ENCODE data around the gene EVA1A. TPM values are rescaled to one million over a fixed set of nuclear protein-coding genes. Genes with fewer than 3 reads are reported as not detected.

EVA1A gene
- total RNA-seq, 1 experiment from 2014 or later, result not detected

DNA sequence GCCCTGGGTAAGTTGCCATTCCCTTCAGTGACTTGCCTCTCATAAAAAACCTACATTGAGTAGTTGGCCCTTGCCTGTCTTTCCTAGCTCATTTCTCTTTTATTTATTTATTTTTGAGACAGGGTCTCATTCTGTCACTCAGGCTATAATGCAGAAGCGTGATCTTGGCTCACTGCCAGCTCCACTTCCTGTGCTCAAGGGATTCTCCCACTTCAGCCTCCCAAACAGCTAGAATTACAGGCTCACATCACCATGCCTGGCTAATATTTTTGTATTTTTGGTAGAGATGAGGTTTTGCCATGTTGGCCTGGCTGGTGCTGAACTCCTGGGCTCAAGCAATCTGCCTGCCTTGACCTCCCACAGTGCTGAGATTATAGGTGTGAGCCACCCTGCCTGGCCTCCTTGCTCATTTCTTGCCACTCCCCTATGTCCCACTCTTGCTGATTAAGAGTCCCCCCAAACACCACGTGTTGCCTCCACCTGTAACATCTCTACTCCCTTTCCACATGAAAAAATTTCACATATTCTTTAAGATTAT, 12.6 kb downstream of the EVA1A start:
- peak in 1 of 2 experiments; percentile 48 for DNase-seq
- no peaks in the 10 kb centered on the region for H3K36me3 ChIP-seq
- no peak overlapping the region for H3K27ac ChIP-seq
- H3K4me1 ChIP-seq, result no peaks in the 10 kb centered on the region
- no peaks in the 10 kb centered on the region for H3K9me3 ChIP-seq (replicated peaks)
- H3K4me3 ChIP-seq, result no peak overlapping the region
- no peaks in the 10 kb centered on the region for H3K27me3 ChIP-seq

DNA sequence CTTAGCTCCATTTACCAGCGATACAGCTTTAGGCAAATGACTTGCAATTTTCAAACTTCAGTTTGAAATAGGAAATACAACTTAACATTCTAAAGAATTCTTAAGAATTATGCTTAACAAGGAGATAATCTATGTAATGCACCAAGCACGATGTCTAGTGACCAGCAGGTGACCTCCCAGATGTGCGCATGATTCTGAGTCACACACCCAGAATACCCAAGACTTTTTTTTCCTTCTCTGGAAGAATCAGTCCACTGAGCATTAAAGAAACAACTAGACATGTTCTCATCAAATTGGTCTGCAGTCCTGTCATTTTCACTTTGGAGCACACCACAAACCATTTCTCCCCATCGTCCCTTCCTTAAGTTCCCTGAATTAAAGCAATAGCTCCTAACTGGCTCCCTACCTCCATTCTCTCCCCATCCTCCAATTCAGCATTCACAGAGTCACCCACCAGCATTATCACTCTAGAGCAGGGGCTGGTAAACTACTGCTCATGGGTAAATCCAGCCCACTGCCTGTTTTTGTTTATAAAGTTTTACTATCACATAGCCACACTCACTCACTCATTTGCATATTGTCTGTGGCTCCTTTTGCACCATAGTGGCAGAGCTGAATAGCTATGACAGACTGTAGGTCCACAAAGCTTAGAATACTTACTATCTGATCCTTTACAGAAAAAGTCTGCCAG, 13.2 kb downstream of the EVA1A start:
- H3K27me3 ChIP-seq, result no peaks in the 10 kb centered on the region
- no peak overlapping the region for H3K27ac ChIP-seq
- DNase-seq, result no peak
- H3K36me3 ChIP-seq, result no peaks in the 10 kb centered on the region
- no peak overlapping the region for H3K4me3 ChIP-seq
- no peaks in the 10 kb centered on the region for H3K4me1 ChIP-seq
- H3K9me3 ChIP-seq (replicated peaks), result no peaks in the 10 kb centered on the region

DNA sequence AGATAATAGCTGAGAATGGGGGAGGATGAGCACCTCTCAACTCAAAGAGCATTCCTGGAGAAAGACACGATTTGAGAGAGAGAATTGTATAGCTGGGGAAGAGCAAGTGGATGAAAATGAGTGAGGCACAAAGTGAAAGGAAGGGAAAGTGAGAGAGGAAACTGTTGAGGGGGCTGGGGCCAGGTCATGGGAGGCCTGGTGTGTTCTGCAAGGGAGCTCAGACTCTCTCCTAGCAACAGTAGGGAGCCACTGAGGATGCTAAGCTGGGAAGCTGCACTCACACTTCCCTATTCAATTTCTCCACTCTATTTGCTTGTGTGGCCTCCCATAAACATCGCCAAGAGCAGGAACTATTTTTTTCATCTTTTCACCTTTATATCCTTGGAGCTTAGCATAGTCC, 14.8 kb downstream of the EVA1A start:
- H3K4me1 ChIP-seq, result no peaks in the 10 kb centered on the region
- no peak overlapping the region for H3K27ac ChIP-seq
- H3K4me3 ChIP-seq, result no peak overlapping the region
- no peaks in the 10 kb centered on the region for H3K27me3 ChIP-seq
- no peaks in the 10 kb centered on the region for H3K9me3 ChIP-seq (replicated peaks)
- H3K36me3 ChIP-seq, result no peaks in the 10 kb centered on the region
- no peak for DNase-seq

DNA sequence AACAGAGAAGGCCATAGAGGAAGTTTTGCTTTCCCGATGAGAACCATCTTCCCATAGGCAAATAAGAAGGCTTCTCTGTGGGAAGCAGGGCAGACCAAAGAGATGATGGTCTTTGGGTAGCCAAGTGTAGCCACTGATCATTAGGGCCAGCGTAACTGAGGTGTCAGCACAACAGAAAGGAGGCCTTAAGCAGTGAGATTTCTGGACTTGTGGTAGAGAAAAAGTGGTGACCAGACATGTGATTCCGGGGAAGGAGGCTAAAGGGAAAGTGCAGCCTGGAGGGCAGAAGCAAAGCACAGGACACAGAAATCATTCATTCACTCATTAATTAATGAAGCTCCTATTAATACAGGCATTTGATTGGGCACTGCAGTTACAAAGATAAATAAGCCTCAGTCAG, 15.4 kb downstream of the EVA1A start:
- DNase-seq, result no peak
- no peaks in the 10 kb centered on the region for H3K27me3 ChIP-seq
- H3K9me3 ChIP-seq (replicated peaks), result no peaks in the 10 kb centered on the region
- no peaks in the 10 kb centered on the region for H3K4me1 ChIP-seq
- H3K4me3 ChIP-seq, result no peak overlapping the region
- no peaks in the 10 kb centered on the region for H3K36me3 ChIP-seq
- H3K27ac ChIP-seq, result no peak overlapping the region

DNA sequence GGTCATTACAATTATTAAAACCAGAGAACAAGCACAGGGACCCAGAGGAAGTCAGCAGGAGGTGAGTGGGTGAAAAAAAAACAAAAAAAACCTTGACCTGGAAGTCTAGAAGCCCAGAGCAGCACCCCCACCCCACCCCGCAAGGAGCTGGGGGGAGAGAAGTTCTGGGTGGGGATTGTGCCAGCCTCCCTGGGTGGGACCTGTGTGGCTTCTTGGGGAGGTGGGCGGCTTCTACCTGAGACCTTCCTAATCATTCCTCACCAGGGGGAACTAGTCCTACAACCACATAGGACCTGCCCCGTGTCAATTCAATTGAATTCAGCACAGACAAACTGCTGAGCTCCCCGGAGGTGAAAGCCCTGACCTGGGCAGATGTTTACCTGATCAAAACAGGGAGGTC, 17.3 kb downstream of the EVA1A start:
- no peak overlapping the region for H3K27ac ChIP-seq
- no peaks in the 10 kb centered on the region for H3K27me3 ChIP-seq
- H3K36me3 ChIP-seq, result no peaks in the 10 kb centered on the region
- no peaks in the 10 kb centered on the region for H3K4me1 ChIP-seq
- H3K9me3 ChIP-seq (replicated peaks), result no peaks in the 10 kb centered on the region
- H3K4me3 ChIP-seq, result no peak overlapping the region
- no peak for DNase-seq

DNA sequence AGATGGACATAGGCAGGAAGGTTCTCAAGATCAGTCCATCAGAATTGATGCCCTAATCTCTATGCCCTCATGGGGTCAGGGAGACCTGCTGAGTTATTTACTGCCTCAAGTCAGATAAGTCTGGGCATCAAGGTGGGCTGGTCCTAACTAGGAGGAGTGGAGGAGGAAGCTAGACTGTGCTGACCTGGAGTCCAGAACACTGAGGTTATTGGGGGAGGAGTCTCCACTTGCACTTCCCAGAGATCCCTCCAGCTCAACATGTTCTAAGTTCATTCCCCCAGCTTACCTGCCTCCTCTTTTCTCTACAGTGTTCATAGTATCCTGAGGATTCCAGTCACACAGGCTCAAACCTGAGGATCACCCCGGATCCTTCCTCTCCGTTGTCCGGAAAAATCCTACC, 19.3 kb downstream of the EVA1A start:
- no peaks in the 10 kb centered on the region for H3K27me3 ChIP-seq
- H3K4me1 ChIP-seq, result no peaks in the 10 kb centered on the region
- H3K27ac ChIP-seq, result no peak overlapping the region
- DNase-seq, result no peak
- no peaks in the 10 kb centered on the region for H3K36me3 ChIP-seq
- H3K9me3 ChIP-seq (replicated peaks), result no peaks in the 10 kb centered on the region
- H3K4me3 ChIP-seq, result no peak overlapping the region

DNA sequence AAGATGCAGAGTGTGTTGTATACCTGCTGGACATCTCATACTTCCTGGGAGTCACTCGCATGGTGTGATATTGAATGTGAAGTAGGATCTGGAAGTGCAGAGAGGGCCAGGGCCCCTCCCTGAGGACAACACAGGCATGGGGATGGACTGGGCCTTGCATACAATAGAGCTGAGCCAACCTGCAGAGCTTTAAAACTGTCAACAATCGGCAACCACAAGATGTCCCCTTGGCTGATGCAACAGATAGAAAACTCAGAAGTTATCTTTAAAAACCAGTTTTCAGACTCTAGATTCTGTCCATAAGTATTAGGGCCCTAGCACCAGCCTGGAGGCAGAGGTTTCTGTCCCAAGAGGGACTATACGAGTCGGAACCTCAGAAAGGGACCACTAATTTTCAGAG, 19.7 kb downstream of the EVA1A start:
- Histone ChIP-seq H3K27me3 (no peaks in the 10 kb centered on the region), H3K9me3 (replicated peaks) (no peaks in the 10 kb centered on the region), H3K36me3 (no peaks in the 10 kb centered on the region), H3K27ac (no peak overlapping the region), H3K4me3 (no peak overlapping the region), H3K4me1 (no peaks in the 10 kb centered on the region)
- no peak for DNase-seq

DNA sequence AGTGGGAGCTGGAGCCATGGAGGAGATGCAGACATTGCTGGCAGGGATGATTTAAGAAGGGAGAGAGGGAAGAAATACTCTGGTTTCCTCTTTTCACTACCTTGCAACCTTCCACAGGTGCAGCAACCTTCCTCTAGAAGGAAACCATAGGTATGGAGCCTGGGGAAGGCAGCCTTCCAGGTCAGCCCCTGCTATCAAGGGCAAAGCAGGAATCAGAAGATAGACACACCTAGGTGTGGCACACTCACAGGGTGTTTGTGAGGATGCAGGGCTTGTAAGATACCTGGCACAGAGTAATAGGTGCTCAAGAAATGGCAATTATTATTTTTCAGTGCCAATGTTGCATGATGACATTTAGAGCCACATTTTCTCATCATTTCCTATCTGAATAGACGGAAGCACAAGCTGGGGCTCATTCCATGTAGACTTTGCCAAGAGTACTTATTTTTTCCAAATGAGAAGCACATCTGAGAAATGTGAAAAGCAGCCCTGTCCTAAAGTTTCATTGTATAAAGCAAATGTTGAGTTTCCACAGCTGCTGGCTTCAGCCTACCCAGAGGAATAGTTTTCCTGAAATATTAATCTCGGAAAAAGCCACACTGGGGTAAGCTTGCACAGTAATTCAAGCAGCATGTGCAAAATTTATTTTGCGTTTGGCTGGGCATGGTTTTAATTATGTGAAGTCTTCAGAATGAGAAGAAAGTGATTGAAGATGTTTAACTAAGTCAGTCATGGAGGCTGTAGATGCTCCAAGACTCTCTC, 20.6 kb downstream of the EVA1A start:
- Histone ChIP-seq H3K36me3 (no peaks in the 10 kb centered on the region), H3K9me3 (replicated peaks) (no peaks in the 10 kb centered on the region), H3K27ac (no peak overlapping the region), H3K4me3 (no peak overlapping the region), H3K27me3 (no peaks in the 10 kb centered on the region), H3K4me1 (no peaks in the 10 kb centered on the region)
- DNase-seq, result no peak

DNA sequence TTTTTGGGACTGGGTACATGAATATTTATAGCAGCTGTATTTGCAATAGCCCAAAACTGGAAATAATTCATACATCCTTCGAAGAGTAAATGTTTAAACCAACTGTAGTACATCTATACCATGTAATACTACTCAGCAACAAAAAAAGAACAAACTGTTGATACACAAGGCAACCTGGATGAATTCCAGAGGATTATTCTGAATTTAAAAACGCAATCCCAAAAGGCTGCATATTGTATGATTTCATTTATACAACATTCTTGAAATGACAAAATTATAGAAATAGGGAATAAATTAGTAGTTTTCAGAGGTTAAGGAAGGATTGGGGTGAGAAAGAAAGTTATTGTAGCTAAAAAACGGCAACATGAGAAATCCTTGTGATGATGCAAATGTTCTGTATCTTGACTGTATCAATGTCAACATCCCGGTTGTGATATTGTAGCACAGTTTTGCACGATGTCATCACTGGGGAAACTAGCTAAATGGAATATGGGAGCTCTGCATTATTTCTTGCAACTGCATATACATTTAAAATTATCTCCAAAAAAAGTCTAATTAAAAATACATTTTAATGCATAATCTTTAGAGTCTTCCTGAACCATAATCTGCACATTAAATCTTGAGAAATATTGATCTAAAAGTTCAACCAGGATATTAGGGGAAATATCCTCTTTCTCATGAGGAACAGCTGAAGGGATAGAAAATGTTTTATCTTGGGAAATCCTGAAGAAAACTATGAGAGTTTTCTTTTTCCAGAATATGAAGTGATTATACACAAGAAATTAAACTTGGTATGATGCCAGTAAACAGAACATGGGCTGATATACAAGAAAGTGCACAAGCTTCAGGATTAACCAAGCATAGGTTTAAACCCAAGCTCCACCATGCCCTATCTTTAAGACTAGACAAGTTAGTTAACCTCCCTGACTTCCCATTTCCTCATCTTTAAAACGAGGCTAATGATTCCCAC, 21.9 kb downstream of the EVA1A start:
- Histone ChIP-seq H3K4me3 (no peak overlapping the region), H3K9me3 (replicated peaks) (no peaks in the 10 kb centered on the region), H3K27ac (no peak overlapping the region), H3K27me3 (no peaks in the 10 kb centered on the region), H3K4me1 (no peaks in the 10 kb centered on the region), H3K36me3 (no peaks in the 10 kb centered on the region)
- DNase-seq, result no peak

DNA sequence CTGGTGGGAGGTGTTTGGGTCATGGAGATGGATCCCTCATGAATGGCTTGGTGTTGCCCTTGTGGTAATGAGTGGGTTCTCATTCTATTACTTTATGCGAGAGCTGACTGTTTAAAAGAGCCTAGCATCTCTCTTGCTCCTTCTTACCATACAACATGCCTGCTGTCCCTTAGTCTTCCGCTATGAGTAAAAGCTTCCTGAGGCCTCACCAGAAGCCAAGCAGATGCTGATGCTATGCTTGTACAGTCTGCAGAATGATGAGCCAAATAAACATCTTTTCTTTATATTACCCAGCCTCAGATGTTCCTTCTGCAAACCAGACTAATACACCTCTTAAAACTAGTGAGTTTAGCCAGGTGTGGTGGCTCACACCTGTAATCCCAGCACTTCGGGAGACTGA, 23.1 kb downstream of the EVA1A start:
- no peak for DNase-seq
- H3K27me3 ChIP-seq, result no peaks in the 10 kb centered on the region
- H3K4me3 ChIP-seq, result no peak overlapping the region
- H3K9me3 ChIP-seq (replicated peaks), result no peaks in the 10 kb centered on the region
- H3K36me3 ChIP-seq, result no peaks in the 10 kb centered on the region
- no peaks in the 10 kb centered on the region for H3K4me1 ChIP-seq
- no peak overlapping the region for H3K27ac ChIP-seq

DNA sequence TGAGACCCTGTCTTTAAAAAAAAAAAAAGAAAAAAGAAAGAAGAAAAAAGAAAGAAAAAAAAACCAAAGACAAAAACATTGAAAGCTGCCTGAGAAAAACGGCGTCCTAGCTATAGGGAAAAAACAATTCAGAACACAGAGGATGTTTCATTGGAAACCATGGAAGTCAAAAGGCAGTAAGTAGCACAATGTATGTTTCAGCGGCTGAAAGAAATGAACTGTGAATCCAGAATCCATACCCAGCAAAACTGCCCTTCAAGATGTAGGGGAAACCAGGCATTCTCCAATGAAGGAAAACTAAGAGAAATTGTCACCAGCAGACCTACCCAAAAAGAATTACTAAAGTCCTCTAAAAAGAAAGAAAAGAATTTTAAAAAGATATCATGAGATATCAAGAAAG, 27.6 kb downstream of the EVA1A start:
- no peak overlapping the region for H3K27ac ChIP-seq
- DNase-seq, result no peak
- no peaks in the 10 kb centered on the region for H3K4me1 ChIP-seq
- H3K27me3 ChIP-seq, result peaks cover 11% of the 10 kb centered on the region
- no peak overlapping the region for H3K4me3 ChIP-seq
- H3K36me3 ChIP-seq, result no peaks in the 10 kb centered on the region
- H3K9me3 ChIP-seq (replicated peaks), result no peaks in the 10 kb centered on the region

DNA sequence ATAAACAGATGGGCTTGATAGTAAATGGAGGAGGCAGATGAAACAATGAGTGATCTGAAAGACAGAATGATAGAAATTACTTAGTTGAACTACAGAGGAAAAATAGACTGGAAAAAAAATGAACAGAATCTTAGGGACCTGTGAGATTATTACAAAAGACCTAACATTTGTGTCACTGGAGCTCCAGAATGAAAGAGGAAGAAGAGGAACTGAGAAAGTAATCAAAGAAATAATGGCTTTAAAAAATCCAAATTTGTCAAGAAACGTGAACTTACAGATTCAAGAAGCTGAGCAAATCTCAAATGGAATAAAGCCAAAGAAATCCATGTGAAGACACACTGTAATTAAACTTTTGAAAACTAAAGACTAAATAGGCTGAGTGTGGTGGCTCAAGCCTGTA, 28.3 kb downstream of the EVA1A start:
- no peak for DNase-seq
- H3K4me3 ChIP-seq, result no peak overlapping the region
- H3K4me1 ChIP-seq, result no peaks in the 10 kb centered on the region
- H3K27me3 ChIP-seq, result peaks cover 11% of the 10 kb centered on the region
- no peaks in the 10 kb centered on the region for H3K9me3 ChIP-seq (replicated peaks)
- H3K27ac ChIP-seq, result no peak overlapping the region
- H3K36me3 ChIP-seq, result no peaks in the 10 kb centered on the region

DNA sequence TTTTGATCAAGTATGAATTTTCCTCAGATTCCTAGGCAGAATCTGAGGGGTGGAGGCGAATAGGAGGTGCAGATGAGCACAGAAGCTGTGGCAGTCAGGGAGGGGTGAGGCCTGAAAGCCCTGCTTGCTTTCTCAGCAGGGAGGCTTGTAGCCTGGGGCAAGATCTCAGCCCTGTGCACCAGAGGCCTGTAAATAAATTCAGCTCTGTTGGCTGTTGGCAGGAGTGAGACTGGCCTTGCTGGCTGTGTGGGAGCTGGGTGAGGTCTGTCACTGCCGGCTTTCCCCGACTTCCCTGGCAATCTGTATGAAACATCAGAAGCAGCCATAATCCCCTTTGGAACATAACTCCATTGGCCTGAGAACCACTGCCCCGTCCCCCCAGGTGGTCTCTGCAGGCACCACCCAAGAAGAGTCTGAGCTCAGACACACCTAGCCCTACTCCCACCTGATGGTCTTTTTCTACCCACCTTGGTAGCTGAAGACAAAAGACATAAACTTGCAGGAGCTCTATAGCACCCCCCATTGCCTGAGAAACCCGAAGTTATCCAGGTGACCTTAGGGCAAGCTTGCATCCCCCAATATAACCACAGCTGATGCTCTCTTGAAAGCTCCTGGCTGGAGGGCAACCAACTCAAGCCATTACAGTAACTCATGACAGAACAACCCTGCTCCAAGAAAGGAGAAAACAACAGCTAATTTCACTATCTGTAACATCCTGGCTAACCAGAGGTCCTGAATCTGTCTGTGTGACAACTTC, 32.3 kb downstream of the EVA1A start:
- Histone ChIP-seq H3K27ac (no peak overlapping the region), H3K4me1 (no peaks in the 10 kb centered on the region), H3K4me3 (no peak overlapping the region), H3K9me3 (replicated peaks) (no peaks in the 10 kb centered on the region), H3K36me3 (no peaks in the 10 kb centered on the region), H3K27me3 (peaks cover 11% of the 10 kb centered on the region)
- peak; percentile 15 to 21 for DNase-seq

DNA sequence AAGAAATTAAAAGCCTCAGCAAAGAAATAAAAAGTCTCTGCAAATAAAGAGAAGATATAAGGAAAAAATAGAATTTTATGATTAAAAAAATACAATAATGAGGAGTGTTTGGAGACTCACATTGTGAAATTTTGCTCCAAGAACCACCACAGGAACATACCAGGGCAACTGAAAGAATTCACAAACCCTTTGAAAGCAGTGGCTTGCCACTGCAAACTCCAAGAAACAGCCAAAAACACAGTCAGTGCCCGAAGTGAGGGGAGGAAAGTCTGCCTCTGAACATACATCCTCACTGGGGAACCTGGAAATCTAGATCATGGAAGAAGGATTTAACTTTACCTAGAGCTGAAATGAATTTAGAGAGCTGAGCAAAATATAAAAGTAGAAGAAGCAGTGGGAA, 33.1 kb downstream of the EVA1A start:
- H3K27me3 ChIP-seq, result peaks cover 11% of the 10 kb centered on the region
- H3K4me1 ChIP-seq, result no peaks in the 10 kb centered on the region

More for the DNA sequence above, 33.1 kb downstream of the EVA1A start:
- H3K4me3 ChIP-seq, result no peak overlapping the region
- no peaks in the 10 kb centered on the region for H3K9me3 ChIP-seq (replicated peaks)
- no peak overlapping the region for H3K27ac ChIP-seq
- no peaks in the 10 kb centered on the region for H3K36me3 ChIP-seq
- no peak for DNase-seq

Measured in SJCRH30 (cell line).